IPS-18c (cell line): ENCODE data around the gene PET117.
A peak's percentile ranks its signal among the peaks of the same experiment; 100 is the strongest.
"Not testable (repeated sequence)": the region's sequence is repeated elsewhere in the genome, so short reads cannot be mapped to it uniquely, and the experiment has no call there.

Source experiments
- H3K4me3 ChIP-seq: 2 replicates; pipeline ENCODE4 v1.7.0; 2013; ENCODE audit warnings: low read depth, mild to moderate bottlenecking, low read length, moderate library complexity; ENCODE audit not compliant: insufficient read depth
- H3K9me3 ChIP-seq: one replicate; pipeline ENCODE4 v1.6.1; 2013; ENCODE audit warnings: mild to moderate bottlenecking, low read length, moderate library complexity; ENCODE audit not compliant: control insufficient read depth, insufficient read depth

Gene PET117, protein sequence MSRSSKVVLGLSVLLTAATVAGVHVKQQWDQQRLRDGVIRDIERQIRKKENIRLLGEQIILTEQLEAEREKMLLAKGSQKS

DNA sequence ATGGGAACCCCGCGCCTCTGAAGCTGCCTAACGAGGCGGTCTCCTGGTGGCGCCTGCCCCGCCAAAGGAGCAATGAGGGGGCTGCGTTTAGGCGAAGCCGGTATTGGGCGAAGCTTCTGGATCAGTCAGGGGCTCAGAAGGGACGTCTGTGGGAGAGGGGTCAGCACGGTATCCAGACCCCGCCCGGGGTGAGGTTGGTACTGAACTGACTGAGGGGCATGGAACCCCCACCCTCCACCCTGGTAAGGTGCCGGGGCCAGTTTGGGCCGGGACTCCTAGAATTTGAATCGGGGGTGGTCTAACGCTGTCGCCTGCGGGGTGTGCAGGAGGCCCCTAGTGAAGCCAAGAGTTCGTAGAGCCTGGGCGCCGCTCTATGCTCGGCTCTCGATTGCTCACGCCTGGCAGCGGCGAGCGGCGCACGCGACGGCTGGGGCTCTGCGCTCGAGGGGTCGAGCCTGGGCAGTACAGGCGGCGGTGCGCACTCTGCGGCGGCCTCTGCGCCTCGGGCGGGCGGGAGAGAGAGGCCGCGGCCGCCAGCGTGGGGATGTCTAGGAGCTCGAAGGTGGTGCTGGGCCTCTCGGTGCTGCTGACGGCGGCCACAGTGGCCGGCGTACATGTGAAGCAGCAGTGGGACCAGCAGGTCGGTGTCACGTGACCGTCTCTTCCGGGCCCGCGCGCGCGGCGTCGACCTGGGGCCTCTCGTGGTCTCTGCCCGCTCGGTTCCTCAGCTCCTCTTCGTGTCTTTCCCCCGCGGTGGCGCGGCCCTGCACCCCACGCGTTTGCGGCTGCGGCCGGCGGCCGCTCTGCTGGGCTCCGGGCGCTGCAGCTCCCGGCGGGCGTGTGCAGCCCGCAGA lies at the start of gene PET117, which contains the start of gene KAT14:
TSS of gene PET117 (plus strand) at position 452 of the 854 bp plus-strand sequence. CDS start at position 545, 93 bp downstream.
TSS of gene KAT14 (plus strand) at position 452 of the 854 bp plus-strand sequence. CDS start 4,798 bp downstream, outside the sequence.
- H3K9me3 ChIP-seq = no peaks in the 10 kb centered on the region

DNA sequence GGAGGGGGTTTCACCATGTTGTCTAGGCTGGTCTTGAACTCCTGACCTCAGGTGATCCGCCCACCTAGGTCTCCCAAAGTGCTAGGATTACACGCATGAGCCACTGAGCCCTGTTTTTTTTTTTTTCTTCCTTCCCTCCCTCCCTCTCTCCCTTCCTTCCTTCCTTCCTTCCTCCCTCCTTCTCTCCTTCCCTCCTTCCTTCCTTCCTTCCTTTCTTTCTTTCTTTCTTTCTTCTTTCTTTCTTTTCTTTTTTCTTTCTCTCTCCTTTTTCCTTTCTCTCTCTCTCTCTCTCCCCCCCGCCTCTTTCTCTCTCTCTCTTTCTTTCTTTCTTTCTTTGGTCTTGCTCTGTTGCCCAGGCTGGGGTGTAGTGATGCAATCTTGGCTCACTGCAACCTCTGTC lies 49.4 kb upstream of the PET117 start:
- H3K9me3 ChIP-seq = not testable (repeated sequence)

More for the DNA sequence above, at the start of gene PET117, which contains the start of gene KAT14:
- peak within 1 kb of the TSS; percentile 97 for H3K4me3 ChIP-seq

DNA sequence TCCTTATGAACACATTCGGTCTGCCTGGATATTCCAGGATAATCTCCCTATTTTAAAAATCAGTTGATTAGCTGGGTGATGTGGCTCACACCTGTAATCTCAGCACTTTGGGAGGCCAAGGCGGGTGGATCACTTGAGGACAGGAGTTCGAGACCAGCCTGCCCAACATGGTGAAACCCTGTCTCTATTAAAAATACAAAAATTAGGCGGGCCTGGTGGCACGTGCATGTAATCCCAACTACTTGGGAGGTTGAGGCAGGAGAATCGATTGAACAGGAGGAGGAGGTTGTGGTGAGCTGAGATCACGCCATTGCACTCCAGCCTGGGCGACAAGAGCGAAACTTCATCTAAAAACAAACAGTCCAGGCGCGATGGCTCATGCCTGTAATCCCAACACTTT lies 48.8 kb upstream of the PET117 start:
- not testable (repeated sequence) for H3K9me3 ChIP-seq, H3K4me3 ChIP-seq

More for the DNA sequence above, 49.4 kb upstream of the PET117 start:
- H3K4me3 ChIP-seq = not testable (repeated sequence)

DNA sequence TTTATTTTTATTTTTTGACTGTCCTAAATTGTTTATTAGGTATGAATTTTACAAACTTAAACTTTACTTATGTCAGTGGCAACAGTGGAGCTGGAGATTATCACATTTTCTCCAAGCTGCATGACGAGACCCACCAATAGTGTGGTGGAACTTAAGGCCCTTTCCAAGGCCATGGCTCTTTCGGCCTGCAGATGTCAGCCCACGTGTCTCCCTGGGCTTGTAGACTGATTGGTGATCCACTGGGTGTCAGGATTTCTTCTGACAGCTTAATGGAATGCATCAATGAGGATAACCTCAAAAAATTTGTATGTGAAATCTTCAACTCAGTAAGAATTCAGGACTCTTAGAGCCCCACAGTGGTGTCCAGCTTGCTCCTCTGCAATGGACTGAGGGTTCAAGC lies 47.6 kb upstream of the PET117 start:
- Histone ChIP-seq H3K4me3 (no peak overlapping the region), H3K9me3 (no peaks in the 10 kb centered on the region)

DNA sequence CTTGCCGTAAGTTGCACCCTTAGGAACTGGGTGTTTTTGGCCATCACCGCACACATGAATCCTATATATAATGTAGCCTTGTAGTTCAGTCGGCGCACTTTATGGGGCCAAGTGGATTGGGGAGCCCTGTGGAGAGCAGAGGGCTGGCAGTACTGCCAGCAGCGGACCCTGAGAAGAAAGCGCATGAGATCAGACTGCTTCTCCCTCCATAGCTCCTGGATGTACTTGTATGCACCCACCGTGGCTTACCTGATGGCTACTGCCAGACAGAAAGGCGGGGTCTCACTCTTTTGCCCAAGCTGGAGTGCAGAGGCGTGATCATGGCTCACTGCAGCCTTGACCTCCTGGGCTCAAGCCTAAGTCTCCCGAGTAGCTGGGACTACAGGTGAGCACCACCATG lies 47.2 kb upstream of the PET117 start:
- H3K4me3 ChIP-seq = no peak overlapping the region
- H3K9me3 ChIP-seq = no peaks in the 10 kb centered on the region

DNA sequence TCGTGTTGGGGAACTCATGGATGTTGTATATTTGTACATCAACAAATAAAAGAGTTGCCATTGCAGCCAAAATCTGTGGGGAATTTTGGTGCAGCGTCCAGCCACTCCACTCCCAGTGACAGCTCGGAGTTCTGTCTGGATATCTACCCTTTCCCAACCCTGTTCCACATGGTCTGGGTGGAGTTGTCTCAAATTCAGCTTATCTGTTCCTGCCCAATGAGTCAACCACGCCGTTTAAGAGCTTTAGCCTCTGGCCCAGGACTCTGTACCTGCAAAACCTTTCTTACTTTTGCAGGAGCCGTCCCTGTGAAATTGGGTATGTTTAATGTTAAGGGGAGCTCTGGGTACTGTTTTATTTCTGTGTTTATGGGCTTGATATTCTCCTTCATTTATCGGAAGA lies 46.0 kb upstream of the PET117 start:
- no peak overlapping the region for H3K4me3 ChIP-seq
- H3K9me3 ChIP-seq = no peaks in the 10 kb centered on the region

DNA sequence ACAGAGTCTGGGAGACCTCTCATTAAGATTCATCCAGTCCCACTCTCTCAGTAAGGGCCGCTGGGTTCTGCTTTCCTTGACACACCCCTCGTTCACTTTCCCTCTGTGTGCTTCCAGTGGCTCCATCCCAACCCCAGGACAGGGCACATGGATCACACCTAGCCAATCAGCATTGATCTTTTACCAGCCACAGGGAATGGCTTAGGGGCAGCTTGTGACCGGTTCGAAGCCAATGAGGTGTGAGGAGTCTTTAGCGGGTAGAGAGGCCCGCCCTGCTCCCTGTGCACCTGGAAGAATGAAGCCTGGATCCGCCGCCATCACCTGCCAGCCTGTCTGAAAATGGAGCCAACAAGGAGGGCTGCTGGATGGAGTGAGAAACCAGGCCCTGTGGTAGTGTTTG lies 44.8 kb upstream of the PET117 start:
- H3K4me3 ChIP-seq = no peak overlapping the region

DNA sequence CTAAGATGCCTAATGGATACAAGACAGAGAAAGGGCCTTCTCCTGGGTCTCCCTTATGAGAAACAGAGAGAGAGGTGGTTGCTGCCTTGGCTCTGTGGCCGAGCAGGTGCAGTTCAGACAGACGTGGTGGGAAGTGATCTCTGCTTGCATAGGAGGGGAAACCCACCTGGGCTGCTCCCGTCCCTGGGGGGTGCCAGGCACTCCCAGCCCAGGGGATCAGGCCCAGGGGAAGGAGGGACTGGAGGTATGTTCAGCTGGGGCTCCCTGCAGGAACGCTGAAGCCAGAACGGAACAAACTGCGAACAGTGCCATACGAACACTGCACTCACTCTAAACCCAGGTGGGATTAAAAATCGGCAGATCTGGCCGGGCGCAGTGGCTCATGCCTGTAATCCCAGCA lies 44.3 kb upstream of the PET117 start:
- H3K9me3 ChIP-seq = no peaks in the 10 kb centered on the region
- H3K4me3 ChIP-seq = no peak overlapping the region

More for the DNA sequence above, 44.8 kb upstream of the PET117 start:
- H3K9me3 ChIP-seq = no peaks in the 10 kb centered on the region

DNA sequence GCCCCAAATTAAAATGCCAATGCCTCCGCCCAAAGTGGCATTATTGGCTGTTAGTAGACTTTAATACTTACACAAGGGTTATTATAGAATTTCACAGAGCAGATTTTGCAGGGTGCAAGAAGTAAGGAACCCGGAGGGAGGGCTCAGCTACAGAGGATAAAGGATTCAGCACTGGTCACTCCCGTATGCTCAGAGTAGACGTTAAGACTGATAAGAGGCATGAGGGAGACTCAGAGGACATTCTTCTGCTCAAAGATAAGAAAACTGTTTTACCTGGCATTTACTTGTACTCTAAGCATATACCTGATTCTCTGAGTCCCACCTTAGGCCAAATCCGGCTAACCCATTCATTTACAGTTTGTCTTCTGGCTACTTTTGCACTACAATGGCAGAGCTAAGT lies 43.5 kb upstream of the PET117 start:
- Histone ChIP-seq H3K4me3 (no peak overlapping the region), H3K9me3 (no peaks in the 10 kb centered on the region)

DNA sequence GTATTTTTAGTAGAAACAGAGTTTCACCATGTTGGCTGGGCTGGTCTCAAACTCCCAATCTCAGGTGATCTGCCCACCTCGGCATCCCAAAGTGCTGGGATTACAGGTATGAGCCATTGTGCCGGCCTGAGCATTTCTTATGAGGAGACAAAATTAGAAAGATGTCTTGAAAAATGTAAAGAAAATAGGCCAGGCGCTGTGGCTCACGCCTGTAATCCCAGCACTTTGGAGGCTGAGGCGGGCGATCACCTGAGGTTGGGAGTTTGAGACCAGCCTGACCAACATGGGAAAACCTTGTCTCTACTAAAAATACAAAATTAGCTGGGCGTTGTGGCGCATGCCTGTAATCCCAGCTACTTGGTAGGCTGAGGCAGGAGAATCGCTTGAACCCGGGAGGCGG lies 37.1 kb upstream of the PET117 start:
- not testable (repeated sequence) for H3K4me3 ChIP-seq, H3K9me3 ChIP-seq

DNA sequence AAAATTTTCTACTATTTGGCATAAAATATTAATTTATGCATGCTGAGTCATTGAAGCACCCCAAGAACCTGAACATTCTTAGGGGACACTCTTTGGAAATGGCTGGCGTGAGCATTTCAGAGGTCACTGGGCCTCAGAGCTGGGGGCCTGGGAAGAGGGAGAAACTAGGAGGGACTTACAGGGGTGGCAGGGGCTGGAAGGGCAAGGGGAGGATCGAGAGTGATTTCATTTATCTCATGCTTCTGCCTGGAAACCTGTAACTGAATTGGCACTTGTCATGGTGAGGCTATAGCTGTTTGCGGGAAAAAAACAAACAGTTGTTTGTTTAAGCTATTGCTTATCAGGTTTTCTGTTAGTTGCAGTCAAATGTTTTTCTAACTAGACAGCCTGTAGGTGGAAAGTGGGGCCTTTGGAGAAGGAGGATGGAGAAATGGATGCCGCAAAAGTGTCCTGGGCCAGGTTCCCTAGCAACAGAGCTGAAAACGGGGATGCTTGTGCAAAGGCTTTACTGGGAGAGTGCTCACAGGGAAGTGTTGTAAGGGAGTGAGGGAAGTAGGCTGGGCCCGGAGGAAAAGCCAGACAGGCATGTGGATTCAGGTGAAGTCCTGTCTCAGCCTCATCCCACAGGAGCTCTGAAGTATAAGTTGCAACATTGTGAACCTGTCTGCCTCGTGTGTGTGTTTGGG lies 36.4 kb upstream of the PET117 start:
- Histone ChIP-seq H3K9me3 (no peaks in the 10 kb centered on the region), H3K4me3 (no peak overlapping the region)

DNA sequence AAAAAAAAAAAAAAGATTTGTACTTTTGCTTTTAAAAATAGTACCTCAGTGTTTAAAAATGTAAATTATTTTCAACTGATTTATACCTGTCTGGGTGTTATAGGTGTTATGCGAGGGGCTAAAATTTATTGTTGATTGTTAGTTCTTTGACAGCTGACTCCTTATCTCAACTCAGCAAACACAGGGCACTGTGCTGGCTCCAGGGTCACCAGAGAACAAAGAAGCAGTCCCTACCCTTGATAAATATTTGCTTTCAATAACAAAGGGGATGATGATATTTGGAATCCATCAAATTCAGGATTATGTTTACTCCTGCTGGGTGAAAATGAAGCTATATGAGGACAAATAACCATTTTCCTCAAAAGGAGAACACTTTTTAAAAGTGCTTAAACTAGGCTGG lies 34.2 kb upstream of the PET117 start:
- no peaks in the 10 kb centered on the region for H3K9me3 ChIP-seq

DNA sequence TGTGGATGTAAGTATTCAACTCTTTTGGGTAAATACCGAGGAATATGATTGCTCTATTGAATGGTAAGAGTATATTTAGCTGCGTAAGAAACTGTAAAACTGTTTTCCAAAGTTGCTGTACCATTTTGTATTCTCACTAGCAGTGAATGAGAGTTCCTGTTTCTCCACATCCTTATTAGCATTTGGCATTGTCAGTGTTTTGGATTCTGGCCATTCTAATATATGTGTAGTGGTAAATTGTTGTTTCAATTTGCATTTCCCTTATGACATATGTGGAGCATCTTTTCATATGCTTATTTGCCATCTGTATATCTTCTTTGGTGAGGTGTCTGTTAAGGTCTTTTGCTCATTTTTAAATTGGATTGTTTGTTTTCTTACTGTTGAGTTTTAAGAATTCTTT lies 29.3 kb upstream of the PET117 start:
- Histone ChIP-seq H3K9me3 (no peaks in the 10 kb centered on the region), H3K4me3 (no peak overlapping the region)

More for the DNA sequence above, 34.2 kb upstream of the PET117 start:
- no peak overlapping the region for H3K4me3 ChIP-seq

DNA sequence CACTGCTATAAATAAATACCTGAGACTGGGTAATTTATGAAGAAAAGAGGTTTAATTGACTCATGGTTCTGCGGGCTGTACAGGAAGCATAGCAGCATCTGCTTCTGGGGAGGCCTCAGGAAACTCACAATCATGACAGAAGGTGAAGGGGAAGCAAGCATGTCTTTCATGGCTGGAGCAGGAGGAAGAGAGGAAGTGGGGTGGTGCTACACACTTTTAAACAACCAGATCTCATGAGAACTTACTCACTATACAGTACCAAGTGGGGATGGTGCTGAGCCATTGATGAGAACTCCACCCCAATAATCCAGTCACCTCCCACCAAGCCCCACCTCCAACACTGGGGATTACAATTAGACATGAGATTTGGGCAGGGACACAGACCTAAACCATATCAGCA lies 9.1 kb upstream of the PET117 start:
- not testable (repeated sequence) for H3K9me3 ChIP-seq, H3K4me3 ChIP-seq

DNA sequence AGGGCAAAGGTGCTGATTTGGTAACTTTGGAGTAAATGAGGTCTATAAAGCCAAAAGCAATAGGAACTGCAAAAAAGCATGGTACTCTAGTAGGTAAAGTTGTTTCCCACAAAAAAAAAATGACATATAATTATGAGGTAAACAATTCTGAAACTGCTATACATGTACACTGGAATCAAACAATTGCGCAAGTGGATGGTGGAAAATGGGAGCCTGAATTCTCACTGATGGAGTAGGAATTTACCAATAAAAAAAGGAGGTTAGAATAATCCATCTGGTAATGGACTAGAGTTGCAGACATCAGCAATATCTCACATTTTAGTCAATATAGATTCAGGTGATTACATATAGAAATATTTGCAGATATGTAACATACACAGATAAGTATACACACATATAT lies 5.0 kb upstream of the PET117 start:
- Histone ChIP-seq H3K9me3 (no peaks in the 10 kb centered on the region), H3K4me3 (no peak overlapping the region)

DNA sequence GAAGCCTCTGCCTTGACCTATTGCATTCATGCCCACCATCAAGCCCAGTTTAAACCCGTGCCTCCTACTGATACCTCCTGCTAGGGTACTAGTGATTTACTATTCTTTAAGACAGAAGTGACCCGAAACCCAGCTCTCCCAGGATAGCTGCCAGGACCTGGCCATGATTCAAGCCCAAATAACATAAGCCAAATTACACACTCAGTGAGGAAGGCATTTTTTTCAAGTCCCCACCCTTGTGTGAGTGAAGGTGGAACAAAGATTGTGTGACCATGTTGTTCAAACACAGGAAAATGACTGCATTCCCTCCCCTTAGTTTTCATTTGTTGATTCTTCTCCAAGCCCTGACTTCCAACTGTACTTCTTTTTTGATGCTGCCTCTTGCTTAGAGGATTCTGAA lies 3.7 kb upstream of the PET117 start:
- H3K4me3 ChIP-seq = no peak overlapping the region

DNA sequence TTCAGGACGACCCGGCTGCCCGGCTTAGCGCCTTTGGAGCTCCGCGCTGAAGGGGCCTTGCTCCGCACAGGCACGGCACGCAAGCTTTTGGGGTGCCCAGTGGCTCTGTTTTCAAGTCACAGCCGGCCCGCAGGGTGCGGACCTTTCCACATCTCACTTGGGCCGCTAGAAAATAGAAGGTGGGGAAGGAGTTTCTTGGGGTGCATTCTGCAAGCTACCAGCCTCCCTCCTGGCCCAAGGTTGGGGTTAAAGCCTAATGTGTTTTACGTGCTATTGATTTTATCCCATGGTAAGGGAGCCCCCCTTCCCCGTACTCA lies 561 bp downstream of the PET117 start:
- peak overlapping the region; percentile 97 for H3K4me3 ChIP-seq
- H3K9me3 ChIP-seq = no peaks in the 10 kb centered on the region

More for the DNA sequence above, 3.7 kb upstream of the PET117 start:
- H3K9me3 ChIP-seq = no peaks in the 10 kb centered on the region
